Body of pancreas (tissue), 4 donors: Measurements from ENCODE around the gene ADAMTS1. TPM values are rescaled to one million over a fixed set of nuclear protein-coding genes. Genes with fewer than 3 reads are reported as not detected.
A peak's percentile ranks its signal among the peaks of the same experiment; 100 is the strongest.

ENCODE experiments used
- ATAC-seq: fragments of 150-250 bp; one replicate; pipeline ENCODE4 v1.9.1; 2016
- DNase-seq, 4 donors: peaks; one replicate each; pipeline ENCODE4 v3.0.0-alpha.2; 2019
- H3K27ac ChIP-seq, 4 donors: fragments of 200-600 bp; sonication (generic); 1 replicate in 3 of 4; 2 replicates in 1 of 4; pipeline versions ENCODE4 v1.5.1 to v1.6.1; 2016 to 2019; ENCODE audit warnings: mild to moderate bottlenecking in 1 of 4, mixed read lengths in 1 of 4, moderate library complexity in 1 of 4
- H3K27me3 ChIP-seq, 2 donors: fragments of 200-600 bp; sonication (generic); one replicate each; pipeline ENCODE4 v1.6.0; 2016; ENCODE audit warnings: mild to moderate bottlenecking in 1 of 2
- H3K36me3 ChIP-seq, 2 donors: fragments of 200-600 bp; sonication (generic); replicated peaks in 1 of 2; 2 replicates each; pipeline ENCODE4 v1.5.1; 2016; ENCODE audit warnings: low read depth in 2 of 2; ENCODE audit not compliant: insufficient read depth in 1 of 2
- H3K4me1 ChIP-seq: fragments of 200-600 bp; sonication (generic); one replicate; pipeline ENCODE4 v1.6.0; 2016
- H3K4me3 ChIP-seq, 2 donors: fragments of 200-600 bp; sonication (generic); 1 replicate in 1 of 2; 2 replicates in 1 of 2; pipeline ENCODE4 v1.5.1; 2016 to 2019
- H3K9me3 ChIP-seq, 3 donors: fragments of 200-600 bp; sonication (generic); 1 replicate in 2 of 3; 2 replicates in 1 of 3; pipeline ENCODE4 v1.5.1; 2016
- POLR2A ChIP-seq, 3 donors: fragments of 450-650 bp; IDR thresholded peaks; one replicate each; pipeline ENCODE4 v1.6.1; 2016; ENCODE audit warnings: antibody characterized with exemption in 3 of 3, mild to moderate bottlenecking in 2 of 3
- WGBS, 2 donors: methylation state at CpG; one replicate each; pipeline ENCODE4 v1.1.5; 2017; 5-methylcytosine and 5-hydroxymethylcytosine counted together
- intact Hi-C: fragments of 100-400 bp; cut with DNase I; formaldehyde crosslinking; loops from one replicate; pipeline ENCODE4 v1.15.1; 2023
- total RNA-seq, 2 donors: library from RNA; depleted of rRNA; stranded (reverse); fragments of >200 nt; gene quantifications; one replicate each; pipeline ENCODE4 v1.1.0, GENCODE V29; 2016
- TF ChIP-seq, protein P1 (sequence below), 7 experiments: fragments of 450-650 bp in 4 of 7; fragments of 200-600 bp in 3 of 7; sonication (generic) in 3 of 7; IDR thresholded peaks; one replicate each; pipeline ENCODE4 v1.5.1; 2016 to 2019; ENCODE audit warnings: antibody characterized with exemption in 7 of 7

Gene ADAMTS1
- total RNA-seq, 2 donors from 2014 or later = 47.0 to 104 TPM

DNA sequence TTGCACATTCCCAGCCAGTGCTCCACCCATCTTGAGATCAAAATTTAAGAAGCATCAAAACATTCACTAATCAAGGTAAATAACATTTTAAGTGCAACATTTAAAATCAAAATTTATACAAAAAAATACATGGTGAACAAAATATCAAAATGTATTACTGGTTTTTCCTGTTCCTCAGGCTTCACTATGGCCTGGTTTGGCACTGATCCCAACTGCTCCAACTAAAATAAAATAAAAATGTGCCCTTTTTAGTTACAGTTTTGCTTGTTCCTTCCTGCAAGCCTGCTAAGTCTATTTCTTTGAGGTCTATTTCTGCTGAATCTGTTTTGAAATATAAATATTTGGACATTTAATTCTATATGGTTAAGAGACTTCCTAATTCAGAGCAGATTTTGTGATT, 54.9 kb downstream of the ADAMTS1 start:
- peak; percentile 7 to 55 (median 21) for DNase-seq
- TF ChIP-seq POLR2A (IDR thresholded peaks at IDR 0.05) = no peak
- intact Hi-C loops = no loop called here

DNA sequence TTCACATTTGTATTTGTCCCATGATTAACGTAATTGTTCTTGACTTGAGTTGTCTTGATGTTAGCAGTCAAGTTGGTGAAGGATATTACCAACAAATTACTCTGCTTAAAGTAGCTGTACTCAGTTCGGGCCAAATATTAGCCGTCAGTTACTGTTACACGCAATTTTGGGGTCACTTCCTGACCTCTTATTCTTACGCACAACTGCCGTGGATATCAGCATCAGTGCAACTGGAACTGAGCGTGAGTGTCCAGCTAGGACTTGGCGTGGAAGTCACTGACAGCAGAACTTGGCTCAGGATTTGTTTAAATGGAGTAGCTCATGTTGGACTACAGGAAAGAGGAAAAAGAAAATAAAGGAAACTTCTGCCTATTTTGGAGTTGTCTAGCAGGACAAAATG, 56.4 kb downstream of the ADAMTS1 start:
- 82 to 84% methylated on average over 8 of the region's 8 CpGs for WGBS, 2 donors
- peak in 3 of 4 donors; percentile 34 to 44 (median 35) for DNase-seq
- H3K36me3 ChIP-seq = no peaks in the 10 kb centered on the region
- intact Hi-C loops = no loop called here
- H3K9me3 ChIP-seq = no peaks in the 10 kb centered on the region
- no peak overlapping the region for H3K4me3 ChIP-seq
- no peaks in the 10 kb centered on the region for H3K27me3 ChIP-seq
- TF ChIP-seq, protein P1, sequence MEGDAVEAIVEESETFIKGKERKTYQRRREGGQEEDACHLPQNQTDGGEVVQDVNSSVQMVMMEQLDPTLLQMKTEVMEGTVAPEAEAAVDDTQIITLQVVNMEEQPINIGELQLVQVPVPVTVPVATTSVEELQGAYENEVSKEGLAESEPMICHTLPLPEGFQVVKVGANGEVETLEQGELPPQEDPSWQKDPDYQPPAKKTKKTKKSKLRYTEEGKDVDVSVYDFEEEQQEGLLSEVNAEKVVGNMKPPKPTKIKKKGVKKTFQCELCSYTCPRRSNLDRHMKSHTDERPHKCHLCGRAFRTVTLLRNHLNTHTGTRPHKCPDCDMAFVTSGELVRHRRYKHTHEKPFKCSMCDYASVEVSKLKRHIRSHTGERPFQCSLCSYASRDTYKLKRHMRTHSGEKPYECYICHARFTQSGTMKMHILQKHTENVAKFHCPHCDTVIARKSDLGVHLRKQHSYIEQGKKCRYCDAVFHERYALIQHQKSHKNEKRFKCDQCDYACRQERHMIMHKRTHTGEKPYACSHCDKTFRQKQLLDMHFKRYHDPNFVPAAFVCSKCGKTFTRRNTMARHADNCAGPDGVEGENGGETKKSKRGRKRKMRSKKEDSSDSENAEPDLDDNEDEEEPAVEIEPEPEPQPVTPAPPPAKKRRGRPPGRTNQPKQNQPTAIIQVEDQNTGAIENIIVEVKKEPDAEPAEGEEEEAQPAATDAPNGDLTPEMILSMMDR (IDR thresholded peaks at IDR 0.05) = no peak
- TF ChIP-seq POLR2A (IDR thresholded peaks at IDR 0.05) = no peak
- ATAC-seq = peak; percentile 45
- no peak overlapping the region for H3K27ac ChIP-seq
- peaks cover 13% of the 10 kb centered on the region for H3K4me1 ChIP-seq

More for the DNA sequence above, 54.9 kb downstream of the ADAMTS1 start:
- Histone ChIP-seq H3K4me1 (peaks cover 13% of the 10 kb centered on the region), H3K27me3 (no peaks in the 10 kb centered on the region), H3K27ac (no peak overlapping the region), H3K4me3 (no peak overlapping the region), H3K9me3 (no peaks in the 10 kb centered on the region), H3K36me3 (no peaks in the 10 kb centered on the region)
- no peak for ATAC-seq

Other genes starting within 250 kb of the ADAMTS1 start
- 1 to 10 TPM; 3.4 to 3.6 TPM for gene ADAMTS5, start 121.7 kb upstream of the ADAMTS1 start, total RNA-seq